SIG-M5 treated with dmso at 0.1 percent for 504 hours (cell line): ENCODE results near the gene TMTC1.

Source experiments
- DNase-seq: peaks from one replicate; lab custom pipeline; 2025; ENCODE audit not compliant: unreplicated experiment; lab: John Stamatoyannopoulos, UW

Gene TMTC1

GRCh38 chr12:29713729-29714128 lies 70.0 kb downstream of the TMTC1 start:
- no peak for DNase-seq

- DNase-seq, result no peak
Observed at GRCh38 chr12:29711381-29711780, 72.4 kb downstream of the TMTC1 start.

GRCh38 chr12:29710104-29710503 lies 73.6 kb downstream of the TMTC1 start:
- DNase-seq, result no peak

GRCh38 chr12:29709496-29710040 lies 74.2 kb downstream of the TMTC1 start:
- no peak for DNase-seq

GRCh38 chr12:29709054-29709453 lies 74.7 kb downstream of the TMTC1 start:
- no peak for DNase-seq

GRCh38 chr12:29707846-29708245 lies 75.9 kb downstream of the TMTC1 start:
- no peak for DNase-seq

GRCh38 chr12:29706311-29706710 lies 77.4 kb downstream of the TMTC1 start:
- DNase-seq, result no peak

GRCh38 chr12:29703528-29703927 lies 80.2 kb downstream of the TMTC1 start:
- no peak for DNase-seq

- DNase-seq, result peak; percentile 47
Observed at GRCh38 chr12:29702972-29703371, 80.8 kb downstream of the TMTC1 start.

GRCh38 chr12:29702222-29702621 lies 81.5 kb downstream of the TMTC1 start:
- DNase-seq, result no peak

- DNase-seq, result no peak
Observed at GRCh38 chr12:29700761-29701481, 82.8 kb downstream of the TMTC1 start.

- DNase-seq, result no peak
Observed at GRCh38 chr12:29698756-29699155, 85.0 kb downstream of the TMTC1 start.

GRCh38 chr12:29695800-29696199 lies 87.9 kb downstream of the TMTC1 start:
- no peak for DNase-seq

GRCh38 chr12:29695026-29695425 lies 88.7 kb downstream of the TMTC1 start:
- no peak for DNase-seq

- DNase-seq, result peak; percentile 31
Observed at GRCh38 chr12:29694002-29694401, 89.7 kb downstream of the TMTC1 start.

- DNase-seq, result no peak
Observed at GRCh38 chr12:29692237-29692636, 91.5 kb downstream of the TMTC1 start.

- DNase-seq, result peak; percentile 95
Observed at GRCh38 chr12:29691161-29691854, 92.4 kb downstream of the TMTC1 start.

- no peak for DNase-seq
Observed at GRCh38 chr12:29690728-29691127, 93.0 kb downstream of the TMTC1 start.

GRCh38 chr12:29688914-29689313 lies 94.8 kb downstream of the TMTC1 start:
- no peak for DNase-seq

GRCh38 chr12:29682088-29682487 lies 101.7 kb downstream of the TMTC1 start:
- DNase-seq, result no peak

- no peak for DNase-seq
Observed at GRCh38 chr12:29681370-29681769, 102.4 kb downstream of the TMTC1 start.

GRCh38 chr12:29676676-29677075 lies 107.1 kb downstream of the TMTC1 start:
- no peak for DNase-seq
